H1 (cell line): ENCODE measurements around the gene RHEX.

Experiments
- BCL11A ChIP-seq, 2 experiments: IDR thresholded peaks; one replicate each; pipeline ENCODE4 v1.6.1; 2011; ENCODE audit warnings: low read depth in 2 of 2, low read length in 2 of 2, mild to moderate bottlenecking in 2 of 2
- CEBPB ChIP-seq: IDR thresholded peaks from 2 replicates; pipeline ENCODE4 v1.6.1; 2012; ENCODE audit warnings: low read depth, low read length
- EP300 ChIP-seq, 2 experiments: IDR thresholded peaks; 1 replicate in 1 of 2; 2 replicates in 1 of 2; pipeline ENCODE4 v1.6.1; 2011 to 2012; ENCODE audit warnings: low read depth in 2 of 2, low read length in 2 of 2, mild to moderate bottlenecking in 2 of 2, borderline replicate concordance in 1 of 2, inconsistent platforms in 1 of 2, moderate library complexity in 1 of 2
- HDAC2 ChIP-seq, 2 experiments: fragments of 300-600 bp in 1 of 2; sonication (generic) in 1 of 2; IDR thresholded peaks; 2 replicates each; pipeline ENCODE4 v1.6.1; 2011 to 2012; ENCODE audit warnings: low read depth in 2 of 2, low read length in 2 of 2, mild to moderate bottlenecking in 2 of 2, moderate library complexity in 2 of 2, borderline replicate concordance in 1 of 2, inconsistent platforms in 1 of 2
- POLR2A ChIP-seq, 2 experiments: IDR thresholded peaks; 1 replicate in 1 of 2; 2 replicates in 1 of 2; pipeline ENCODE4 v1.6.1; 2011; ENCODE audit warnings: low read depth in 2 of 2, low read length in 2 of 2, mild to moderate bottlenecking in 2 of 2; ENCODE audit errors: control extremely low read depth in 1 of 2
- POLR2AphosphoS5 ChIP-seq: IDR thresholded peaks from 2 replicates; pipeline ENCODE4 v1.6.1; 2011; ENCODE audit warnings: low read depth, low read length
- SIN3A ChIP-seq, 2 experiments: IDR thresholded peaks in 1 of 2; conservative IDR thresholded peaks in 1 of 2; 2 replicates each; pipeline ENCODE4 v1.6.1; 2011 to 2012; ENCODE audit warnings: low read length in 2 of 2, improper control_type of control experiment in 1 of 2, low read depth in 1 of 2, mild to moderate bottlenecking in 1 of 2
- SRF ChIP-seq: IDR thresholded peaks from 2 replicates; pipeline ENCODE4 v1.6.1; 2011; ENCODE audit warnings: mild to moderate bottlenecking, low read depth, low read length, moderate library complexity
- TCF12 ChIP-seq: IDR thresholded peaks from 2 replicates; pipeline ENCODE4 v1.6.1; 2011; ENCODE audit warnings: low read depth, mild to moderate bottlenecking, low read length
- TF ChIP-seq, protein P1 (sequence below), 3 experiments: IDR thresholded peaks; 1 replicate in 2 of 3; 2 replicates in 1 of 3; pipeline versions ENCODE4 v1.5.1 to v1.6.1; 2011; ENCODE audit warnings: low read length in 3 of 3, mild to moderate bottlenecking in 3 of 3, inconsistent platforms in 2 of 3, low read depth in 1 of 3, moderate library complexity in 1 of 3; ENCODE audit not compliant: insufficient read depth in 1 of 3; ENCODE audit errors: control extremely low read depth in 1 of 3

DNA sequence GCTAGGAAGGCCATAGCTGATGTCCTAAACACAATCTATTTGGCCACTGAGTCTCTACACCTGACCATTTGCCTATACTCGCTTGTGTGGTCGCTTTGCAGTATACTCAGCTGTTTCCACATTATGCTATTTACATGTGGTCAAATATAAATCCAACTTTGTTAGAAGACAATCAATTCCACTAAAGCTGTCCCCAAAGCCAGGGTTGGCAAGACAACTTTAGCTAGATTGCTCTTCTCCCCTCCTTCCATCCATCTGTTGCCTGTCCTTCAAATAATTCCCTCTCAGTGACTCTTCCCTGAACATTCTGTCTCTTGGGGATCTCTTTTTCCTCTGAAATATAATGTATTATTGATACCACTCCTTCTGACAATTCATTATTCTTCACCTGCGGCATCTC, 34.1 kb downstream of the RHEX start:
- TF ChIP-seq EP300 (IDR thresholded peaks at IDR 0.05; ENCODE audit: borderline replicate concordance in 1 of 2, low read depth in 2 of 2, low read length in 2 of 2) (no peak), POLR2A (IDR thresholded peaks at IDR 0.05; ENCODE audit: control extremely low read depth in 1 of 2, low read depth in 2 of 2, low read length in 2 of 2) (no peak), POLR2AphosphoS5 (no peak), TCF12 (no peak), HDAC2 (IDR thresholded peaks at IDR 0.05; ENCODE audit: borderline replicate concordance in 1 of 2, low read depth in 2 of 2, low read length in 2 of 2) (no peak), CEBPB (no peak), SRF (no peak), BCL11A (IDR thresholded peaks at IDR 0.05; ENCODE audit: low read depth in 2 of 2, low read length in 2 of 2) (no peak), SIN3A (conservative IDR thresholded peaks at IDR 0.05 in 1 of 2, IDR thresholded peaks at IDR 0.05 in 1 of 2; ENCODE audit: low read depth in 1 of 2, low read length in 2 of 2) (no peak)
- TF ChIP-seq, protein P1, sequence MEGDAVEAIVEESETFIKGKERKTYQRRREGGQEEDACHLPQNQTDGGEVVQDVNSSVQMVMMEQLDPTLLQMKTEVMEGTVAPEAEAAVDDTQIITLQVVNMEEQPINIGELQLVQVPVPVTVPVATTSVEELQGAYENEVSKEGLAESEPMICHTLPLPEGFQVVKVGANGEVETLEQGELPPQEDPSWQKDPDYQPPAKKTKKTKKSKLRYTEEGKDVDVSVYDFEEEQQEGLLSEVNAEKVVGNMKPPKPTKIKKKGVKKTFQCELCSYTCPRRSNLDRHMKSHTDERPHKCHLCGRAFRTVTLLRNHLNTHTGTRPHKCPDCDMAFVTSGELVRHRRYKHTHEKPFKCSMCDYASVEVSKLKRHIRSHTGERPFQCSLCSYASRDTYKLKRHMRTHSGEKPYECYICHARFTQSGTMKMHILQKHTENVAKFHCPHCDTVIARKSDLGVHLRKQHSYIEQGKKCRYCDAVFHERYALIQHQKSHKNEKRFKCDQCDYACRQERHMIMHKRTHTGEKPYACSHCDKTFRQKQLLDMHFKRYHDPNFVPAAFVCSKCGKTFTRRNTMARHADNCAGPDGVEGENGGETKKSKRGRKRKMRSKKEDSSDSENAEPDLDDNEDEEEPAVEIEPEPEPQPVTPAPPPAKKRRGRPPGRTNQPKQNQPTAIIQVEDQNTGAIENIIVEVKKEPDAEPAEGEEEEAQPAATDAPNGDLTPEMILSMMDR (IDR thresholded peaks at IDR 0.05; ENCODE audit: control extremely low read depth in 1 of 3, insufficient read depth in 1 of 3, low read depth in 1 of 3, low read length in 3 of 3) = no peak
